NCI-H2227 (cell line): ENCODE results near the gene NEDD1.

ENCODE experiments used
- DNase-seq: peaks from one replicate; lab custom pipeline; 2025; ENCODE audit not compliant: unreplicated experiment; lab: John Stamatoyannopoulos, UW

NEDD1 gene

GRCh38 chr12:97003276-97003675 is 96.2 kb downstream of the NEDD1 start:
- DNase-seq: no peak
